ENCODE data around the gene ST8SIA4.

- TF ChIP-seq, protein P1, sequence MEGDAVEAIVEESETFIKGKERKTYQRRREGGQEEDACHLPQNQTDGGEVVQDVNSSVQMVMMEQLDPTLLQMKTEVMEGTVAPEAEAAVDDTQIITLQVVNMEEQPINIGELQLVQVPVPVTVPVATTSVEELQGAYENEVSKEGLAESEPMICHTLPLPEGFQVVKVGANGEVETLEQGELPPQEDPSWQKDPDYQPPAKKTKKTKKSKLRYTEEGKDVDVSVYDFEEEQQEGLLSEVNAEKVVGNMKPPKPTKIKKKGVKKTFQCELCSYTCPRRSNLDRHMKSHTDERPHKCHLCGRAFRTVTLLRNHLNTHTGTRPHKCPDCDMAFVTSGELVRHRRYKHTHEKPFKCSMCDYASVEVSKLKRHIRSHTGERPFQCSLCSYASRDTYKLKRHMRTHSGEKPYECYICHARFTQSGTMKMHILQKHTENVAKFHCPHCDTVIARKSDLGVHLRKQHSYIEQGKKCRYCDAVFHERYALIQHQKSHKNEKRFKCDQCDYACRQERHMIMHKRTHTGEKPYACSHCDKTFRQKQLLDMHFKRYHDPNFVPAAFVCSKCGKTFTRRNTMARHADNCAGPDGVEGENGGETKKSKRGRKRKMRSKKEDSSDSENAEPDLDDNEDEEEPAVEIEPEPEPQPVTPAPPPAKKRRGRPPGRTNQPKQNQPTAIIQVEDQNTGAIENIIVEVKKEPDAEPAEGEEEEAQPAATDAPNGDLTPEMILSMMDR (IDR thresholded peaks at IDR 0.05 in 4 of 5, conservative IDR thresholded peaks at IDR 0.05 in 1 of 5), result no peak
- no peak for TF ChIP-seq POLR2A (IDR thresholded peaks at IDR 0.05)
These were observed 108.2 kb downstream of the ST8SIA4 start for GRCh38 chr5:100794844-100795243.

All from gastrocnemius medialis (tissue), 4 donors.